GM12801 (cell line): Measurements from ENCODE around the gene ABCA7.

ENCODE experiments used
- TF ChIP-seq, protein P1 (sequence below): IDR thresholded peaks from one replicate; pipeline ENCODE4 v1.5.1; 2011; ENCODE audit warnings: control low read depth; ENCODE audit not compliant: insufficient read length; ENCODE audit errors: extremely low read depth

The ABCA7 gene

DNA sequence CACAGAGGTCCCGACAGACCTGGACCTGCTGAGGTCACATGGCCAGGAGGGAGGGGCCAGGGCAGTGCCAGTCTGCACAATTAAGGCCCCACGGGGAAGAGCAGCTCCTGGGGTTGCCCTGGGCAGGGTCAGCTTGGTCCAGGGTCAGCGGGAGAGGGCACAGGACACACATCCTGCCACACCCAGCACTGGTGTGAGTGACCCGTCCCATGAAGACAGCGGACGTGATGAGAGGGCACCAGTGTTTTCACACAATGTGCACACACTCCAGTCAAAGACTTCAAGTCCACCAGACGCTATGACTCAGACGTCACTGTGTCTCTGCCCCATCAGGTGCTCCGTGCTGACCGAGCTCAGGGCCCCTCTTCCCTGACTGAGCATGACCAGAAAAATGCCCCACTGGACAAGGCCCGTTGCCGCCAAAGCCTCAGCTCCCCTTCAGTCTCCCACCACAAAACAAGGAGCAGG, 23.2 kb upstream of the ABCA7 start:
- TF ChIP-seq, protein P1, sequence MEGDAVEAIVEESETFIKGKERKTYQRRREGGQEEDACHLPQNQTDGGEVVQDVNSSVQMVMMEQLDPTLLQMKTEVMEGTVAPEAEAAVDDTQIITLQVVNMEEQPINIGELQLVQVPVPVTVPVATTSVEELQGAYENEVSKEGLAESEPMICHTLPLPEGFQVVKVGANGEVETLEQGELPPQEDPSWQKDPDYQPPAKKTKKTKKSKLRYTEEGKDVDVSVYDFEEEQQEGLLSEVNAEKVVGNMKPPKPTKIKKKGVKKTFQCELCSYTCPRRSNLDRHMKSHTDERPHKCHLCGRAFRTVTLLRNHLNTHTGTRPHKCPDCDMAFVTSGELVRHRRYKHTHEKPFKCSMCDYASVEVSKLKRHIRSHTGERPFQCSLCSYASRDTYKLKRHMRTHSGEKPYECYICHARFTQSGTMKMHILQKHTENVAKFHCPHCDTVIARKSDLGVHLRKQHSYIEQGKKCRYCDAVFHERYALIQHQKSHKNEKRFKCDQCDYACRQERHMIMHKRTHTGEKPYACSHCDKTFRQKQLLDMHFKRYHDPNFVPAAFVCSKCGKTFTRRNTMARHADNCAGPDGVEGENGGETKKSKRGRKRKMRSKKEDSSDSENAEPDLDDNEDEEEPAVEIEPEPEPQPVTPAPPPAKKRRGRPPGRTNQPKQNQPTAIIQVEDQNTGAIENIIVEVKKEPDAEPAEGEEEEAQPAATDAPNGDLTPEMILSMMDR, result no peak

DNA sequence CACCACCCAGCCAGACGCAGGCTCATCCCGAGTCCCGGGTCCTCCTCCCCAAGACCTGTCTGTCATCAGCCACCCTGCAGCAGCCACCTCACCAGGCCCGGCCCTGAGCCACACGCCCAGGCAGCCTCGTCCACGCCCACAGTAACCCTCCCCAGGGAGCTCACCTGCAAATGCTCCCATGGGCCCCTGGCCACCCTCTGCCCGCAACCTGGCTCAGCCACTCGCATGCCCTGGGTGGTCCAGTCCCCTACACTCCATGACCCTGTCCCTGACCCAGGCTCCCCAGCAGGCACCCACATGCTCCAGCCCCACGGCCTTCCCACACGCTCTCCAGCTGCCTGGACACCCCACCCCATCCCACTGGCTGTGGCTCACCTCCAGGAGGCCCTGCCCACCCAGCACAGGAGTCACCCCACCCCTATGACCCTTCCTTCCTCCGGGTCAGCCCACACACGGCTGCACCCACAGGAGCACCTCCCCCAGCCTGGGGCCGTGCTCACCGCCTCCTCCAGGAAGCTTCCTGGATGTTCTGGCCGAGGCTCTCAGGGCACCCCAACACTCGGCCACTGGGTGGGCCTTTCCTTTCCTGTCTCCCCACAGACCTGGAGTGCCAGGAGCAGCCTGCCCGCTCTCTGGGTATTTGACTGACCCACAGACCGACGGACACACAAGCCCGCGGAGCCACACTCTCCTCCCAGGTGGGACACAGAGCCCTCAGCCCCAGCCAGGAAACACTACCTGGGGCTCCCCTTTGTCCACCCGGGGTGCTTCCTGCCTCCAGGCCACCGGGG, 22.6 kb upstream of the ABCA7 start:
- TF ChIP-seq, protein P1, result no peak

DNA sequence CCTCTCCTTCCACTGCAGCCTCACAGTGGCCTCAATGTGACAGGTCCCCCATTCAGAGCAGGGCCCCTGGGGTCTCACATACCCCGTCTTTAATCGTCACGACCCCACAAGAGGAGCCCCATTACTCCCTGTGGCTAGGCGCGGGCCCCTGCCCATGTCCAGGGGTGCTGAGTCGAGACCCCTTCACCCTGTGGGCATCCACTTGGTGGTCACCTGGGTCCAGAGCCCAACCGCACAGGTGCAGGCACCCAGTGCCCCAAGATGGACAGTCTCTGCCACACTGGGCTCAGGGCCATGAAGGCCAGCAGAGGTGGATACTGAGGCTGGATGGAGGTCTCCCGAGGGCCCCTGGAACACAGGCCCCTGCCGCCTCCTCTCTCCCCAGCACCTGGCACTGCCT, 22.0 kb upstream of the ABCA7 start:
- TF ChIP-seq, protein P1, result no peak

DNA sequence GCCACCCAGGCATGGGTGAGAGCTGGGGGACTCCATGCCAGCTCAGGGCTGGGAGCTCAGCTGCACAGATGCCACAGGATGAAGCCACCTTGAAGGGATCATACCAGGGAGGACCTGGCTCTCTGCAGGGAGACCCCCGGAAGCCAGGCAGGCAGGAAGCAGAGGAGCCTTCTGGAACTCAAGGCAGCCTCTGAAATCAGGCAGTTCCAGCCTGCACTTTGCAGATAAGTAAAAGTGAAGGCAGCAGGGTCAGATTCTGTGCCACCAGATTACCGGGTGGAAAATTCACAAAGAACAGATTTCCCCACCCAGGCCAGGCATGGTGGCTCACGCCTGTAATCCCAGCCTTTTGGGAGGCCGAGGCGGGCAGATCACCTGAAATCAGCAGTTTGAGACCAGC, 21.5 kb upstream of the ABCA7 start:
- TF ChIP-seq, protein P1, result no peak

DNA sequence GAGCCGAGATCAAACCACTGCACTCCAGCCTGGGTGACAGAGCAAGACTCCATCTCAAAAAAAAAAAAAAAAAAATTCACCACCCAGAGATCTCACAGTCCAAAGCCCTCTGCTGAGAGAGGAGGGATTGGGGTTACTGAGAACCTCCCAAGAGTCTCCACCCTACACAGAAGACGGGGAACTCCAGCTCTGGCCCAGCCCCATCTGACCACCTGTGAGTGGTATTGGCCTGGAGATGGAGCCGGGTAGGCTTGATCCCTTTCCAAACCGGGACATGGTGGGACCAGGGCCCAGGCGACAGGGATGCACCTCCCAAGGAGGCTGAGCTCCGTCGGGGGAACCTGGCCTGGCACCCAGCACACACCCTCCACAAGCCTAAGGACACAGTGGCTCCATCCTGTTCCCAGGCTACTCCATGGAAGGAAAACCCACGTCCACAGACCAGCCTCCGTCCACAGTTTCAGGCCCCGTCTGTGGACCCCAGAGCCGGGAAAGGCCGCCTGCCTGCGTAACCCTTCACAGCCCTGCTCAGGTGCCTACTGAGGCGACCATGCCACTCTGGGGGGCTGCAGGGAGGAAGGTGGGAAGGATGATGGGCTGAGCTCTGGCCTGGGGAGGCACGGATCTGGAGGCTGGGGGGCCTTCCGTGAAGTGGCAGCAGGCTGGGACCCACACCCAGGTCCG, 20.8 kb upstream of the ABCA7 start:
- TF ChIP-seq, protein P1, result no peak

DNA sequence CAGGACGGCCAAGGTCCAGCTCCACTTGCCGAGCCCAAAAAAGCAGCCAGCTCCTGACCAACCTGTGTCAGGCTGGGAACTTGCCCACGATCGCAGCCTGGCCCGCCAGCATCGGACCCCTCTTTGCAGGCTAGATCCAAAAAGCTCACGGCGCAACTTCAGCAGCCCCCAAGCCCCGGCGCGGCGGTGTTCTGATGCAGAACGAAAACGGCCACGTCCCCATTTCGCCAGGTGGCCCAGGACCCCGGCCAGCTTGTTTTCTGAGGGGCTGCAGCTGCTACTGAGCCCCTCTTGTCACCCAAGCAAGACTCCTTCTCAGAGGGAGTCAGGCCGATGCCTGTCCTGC, 20.3 kb upstream of the ABCA7 start:
- TF ChIP-seq, protein P1, result no peak

DNA sequence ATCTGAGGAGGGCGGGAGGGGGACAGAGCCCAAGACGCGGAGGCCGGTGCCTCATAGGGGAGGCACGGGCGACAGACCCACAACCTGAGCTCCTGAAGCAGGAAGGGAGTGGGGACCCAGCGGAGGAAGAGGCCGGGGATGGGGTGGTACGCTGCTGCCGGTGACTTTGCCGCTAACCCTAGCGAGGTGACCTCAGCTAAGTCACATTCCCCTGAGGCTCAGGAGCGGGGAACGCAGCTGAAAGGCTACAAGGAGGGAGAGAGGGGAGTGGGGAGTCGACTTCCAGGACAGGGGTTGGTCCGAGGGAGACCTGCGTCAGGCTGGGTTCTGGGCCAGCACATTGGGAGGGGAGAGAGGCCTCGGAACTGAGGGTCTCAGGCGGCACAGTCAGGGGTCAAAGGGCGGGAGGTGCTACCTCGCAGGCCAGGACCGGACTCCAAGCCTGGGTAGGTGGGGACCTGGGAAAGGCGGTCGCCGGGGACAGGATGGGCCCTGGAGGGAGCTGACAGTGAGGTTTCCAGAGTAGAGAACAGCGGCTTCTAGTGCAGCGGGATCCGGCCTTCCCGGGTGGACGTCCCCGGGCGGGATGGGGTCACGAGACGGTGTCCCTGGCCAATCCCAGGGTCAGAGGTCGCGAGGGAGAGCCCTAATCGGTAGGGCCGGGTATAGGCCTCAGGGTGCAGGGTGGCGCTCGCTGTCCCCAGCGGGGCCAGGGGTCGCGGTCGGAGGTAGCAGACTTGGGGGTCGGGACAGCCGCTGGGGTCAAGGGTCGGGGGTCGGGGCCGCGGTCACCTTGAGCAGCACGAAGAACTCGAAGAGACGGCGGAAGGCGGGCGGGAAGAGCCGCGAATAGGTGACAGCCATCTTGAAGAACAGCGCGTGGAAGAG, 19.7 kb upstream of the ABCA7 start:
- TF ChIP-seq, protein P1, result no peak
